ENCODE data around the gene PLAAT4.
"Not testable (repeated sequence)": the region's sequence is repeated elsewhere in the genome, so short reads cannot be mapped to it uniquely, and the experiment has no call there.

PLAAT4 gene

DNA sequence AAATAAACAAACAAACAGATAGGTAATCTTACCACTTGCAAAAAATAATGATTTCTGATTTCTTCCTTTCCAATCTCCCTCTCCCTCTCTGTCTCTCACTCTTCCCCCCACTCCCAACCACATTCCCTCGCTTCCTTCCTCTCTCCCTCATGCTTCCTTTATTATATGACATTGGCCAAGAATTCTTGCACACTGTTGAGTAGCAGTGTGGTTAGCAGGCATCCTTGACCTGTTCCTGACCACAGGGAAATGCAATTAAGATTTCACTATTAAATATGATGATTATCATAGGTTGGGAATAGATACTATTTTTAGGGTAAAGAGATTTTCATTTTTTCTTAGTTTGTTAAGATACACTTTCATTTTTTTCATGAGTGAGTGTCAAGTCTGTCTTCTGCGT lies 14.7 kb upstream of the PLAAT4 start:
- H3K9me3 Mint-ChIP-seq: peaks cover 40% of the 10 kb centered on the region
- no peak for DNase-seq
- no peak overlapping the region for H3K4me3 Mint-ChIP-seq
- H3K27ac Mint-ChIP-seq: no peak overlapping the region
- TF ChIP-seq, protein P1, sequence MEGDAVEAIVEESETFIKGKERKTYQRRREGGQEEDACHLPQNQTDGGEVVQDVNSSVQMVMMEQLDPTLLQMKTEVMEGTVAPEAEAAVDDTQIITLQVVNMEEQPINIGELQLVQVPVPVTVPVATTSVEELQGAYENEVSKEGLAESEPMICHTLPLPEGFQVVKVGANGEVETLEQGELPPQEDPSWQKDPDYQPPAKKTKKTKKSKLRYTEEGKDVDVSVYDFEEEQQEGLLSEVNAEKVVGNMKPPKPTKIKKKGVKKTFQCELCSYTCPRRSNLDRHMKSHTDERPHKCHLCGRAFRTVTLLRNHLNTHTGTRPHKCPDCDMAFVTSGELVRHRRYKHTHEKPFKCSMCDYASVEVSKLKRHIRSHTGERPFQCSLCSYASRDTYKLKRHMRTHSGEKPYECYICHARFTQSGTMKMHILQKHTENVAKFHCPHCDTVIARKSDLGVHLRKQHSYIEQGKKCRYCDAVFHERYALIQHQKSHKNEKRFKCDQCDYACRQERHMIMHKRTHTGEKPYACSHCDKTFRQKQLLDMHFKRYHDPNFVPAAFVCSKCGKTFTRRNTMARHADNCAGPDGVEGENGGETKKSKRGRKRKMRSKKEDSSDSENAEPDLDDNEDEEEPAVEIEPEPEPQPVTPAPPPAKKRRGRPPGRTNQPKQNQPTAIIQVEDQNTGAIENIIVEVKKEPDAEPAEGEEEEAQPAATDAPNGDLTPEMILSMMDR (IDR thresholded peaks at IDR 0.05): no peak
- no peaks in the 10 kb centered on the region for H3K36me3 Mint-ChIP-seq (ENCODE audit: low read depth)
- H3K4me1 Mint-ChIP-seq: no peaks in the 10 kb centered on the region
- peaks cover 9% of the 10 kb centered on the region for H3K27me3 Mint-ChIP-seq (ENCODE audit: low read depth, poor library complexity)

DNA sequence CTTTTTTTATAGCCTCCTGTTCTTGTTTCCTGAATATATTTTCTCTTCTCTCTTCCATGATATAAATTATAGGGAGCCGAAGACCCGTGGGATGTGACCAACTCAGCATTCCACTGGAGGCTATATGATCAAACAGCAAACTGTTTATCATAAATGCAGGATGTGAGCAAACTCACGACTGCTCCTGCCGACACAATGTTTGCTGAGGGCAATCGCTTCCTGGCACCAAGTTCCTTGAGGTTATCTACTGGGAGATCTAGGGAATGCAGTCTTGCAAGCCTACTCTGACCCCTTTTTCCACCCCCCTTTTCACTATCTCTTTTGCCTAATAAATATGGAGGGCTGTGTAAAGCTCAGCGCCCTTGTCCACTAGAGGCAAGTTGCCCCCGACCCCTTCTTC lies 13.5 kb upstream of the PLAAT4 start:
- Mint-ChIP-seq H3K4me1 (no peaks in the 10 kb centered on the region), H3K4me3 (no peak overlapping the region), H3K9me3 (peaks cover 38% of the 10 kb centered on the region), H3K27ac (no peak overlapping the region), H3K36me3 (ENCODE audit: low read depth) (no peaks in the 10 kb centered on the region), H3K27me3 (ENCODE audit: low read depth, poor library complexity) (peaks cover 21% of the 10 kb centered on the region)
- TF ChIP-seq, protein P1 (IDR thresholded peaks at IDR 0.05): no peak
- DNase-seq: no peak

DNA sequence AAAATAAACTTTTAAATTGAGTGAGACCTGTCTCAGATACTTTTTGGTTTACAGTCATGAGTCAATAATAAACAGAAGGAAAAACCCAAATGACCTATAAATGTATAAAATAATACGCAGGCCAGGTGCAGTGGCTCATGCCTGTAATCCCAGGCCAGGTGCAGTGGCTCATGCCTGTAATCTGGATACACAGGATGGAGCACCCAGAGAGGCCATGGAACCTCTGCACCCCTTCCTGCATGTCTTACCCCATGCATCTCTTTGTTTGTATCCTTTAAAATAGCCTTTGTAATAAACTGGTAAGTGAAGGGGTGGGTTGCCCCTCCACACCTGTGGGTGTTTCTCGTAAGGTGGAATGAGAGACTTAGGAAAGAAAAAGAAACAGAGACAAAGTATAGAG lies 8.9 kb upstream of the PLAAT4 start:
- H3K36me3 Mint-ChIP-seq (ENCODE audit: low read depth): no peaks in the 10 kb centered on the region
- H3K9me3 Mint-ChIP-seq: peaks cover 19% of the 10 kb centered on the region
- H3K27me3 Mint-ChIP-seq (ENCODE audit: low read depth, poor library complexity): peaks cover 43% of the 10 kb centered on the region
- no peak overlapping the region for H3K27ac Mint-ChIP-seq
- no peak for DNase-seq
- TF ChIP-seq, protein P1 (IDR thresholded peaks at IDR 0.05): no peak
- no peak overlapping the region for H3K4me3 Mint-ChIP-seq
- H3K4me1 Mint-ChIP-seq: peaks cover 6% of the 10 kb centered on the region

DNA sequence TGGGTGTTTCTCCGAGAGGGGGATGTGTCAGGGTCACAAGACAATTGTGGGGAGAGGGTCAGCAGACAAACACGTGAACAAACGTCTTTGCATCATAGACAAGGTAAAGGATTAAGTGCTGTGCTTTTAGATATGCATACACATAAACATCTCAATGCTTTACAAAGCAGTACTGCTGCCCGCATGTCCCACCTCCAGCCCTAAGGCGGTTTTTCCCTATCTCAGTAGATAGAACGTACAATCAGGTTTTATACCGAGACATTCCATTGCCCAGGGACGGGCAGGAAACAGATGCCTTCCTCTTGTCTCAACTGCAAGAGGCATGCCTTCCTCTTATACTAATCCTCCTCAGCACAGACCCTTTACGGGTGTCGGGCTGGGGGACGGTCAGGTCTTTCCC lies 8.5 kb upstream of the PLAAT4 start:
- H3K36me3 Mint-ChIP-seq (ENCODE audit: low read depth); H3K4me3 Mint-ChIP-seq; H3K4me1 Mint-ChIP-seq; DNase-seq; H3K27ac Mint-ChIP-seq: not testable (repeated sequence)
- peaks cover 17% of the 10 kb centered on the region for H3K9me3 Mint-ChIP-seq
- peaks cover 43% of the 10 kb centered on the region for H3K27me3 Mint-ChIP-seq (ENCODE audit: low read depth, poor library complexity)

DNA sequence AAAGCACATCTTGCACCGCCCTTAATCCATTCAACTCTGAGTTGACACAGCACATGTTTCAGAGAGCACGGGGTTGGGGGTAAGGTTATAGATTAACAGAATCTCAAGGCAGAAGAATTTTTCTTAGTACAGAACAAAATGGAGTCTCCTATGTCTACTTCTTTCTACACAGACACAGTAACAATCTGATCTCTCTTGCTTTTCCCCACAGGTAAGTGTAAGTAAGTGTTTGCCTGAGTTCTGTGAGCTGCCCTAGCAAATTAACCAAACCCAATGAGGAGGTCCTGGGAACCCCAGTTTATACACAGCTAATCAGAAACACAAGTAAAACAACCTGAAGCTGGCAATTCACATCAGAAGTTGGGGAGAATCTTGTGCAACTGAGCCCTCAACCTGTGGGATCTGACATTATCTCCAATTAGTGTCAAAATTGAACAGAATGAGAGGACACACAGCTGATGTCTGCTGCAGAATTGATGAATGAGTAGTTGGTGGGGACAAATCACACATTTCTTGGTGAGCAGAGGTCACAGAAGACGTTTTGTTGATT lies 7.8 kb upstream of the PLAAT4 start:
- H3K9me3 Mint-ChIP-seq: peaks cover 10% of the 10 kb centered on the region
- H3K4me3 Mint-ChIP-seq; H3K4me1 Mint-ChIP-seq; H3K36me3 Mint-ChIP-seq (ENCODE audit: low read depth); DNase-seq; H3K27ac Mint-ChIP-seq: not testable (repeated sequence)
- peaks cover 38% of the 10 kb centered on the region for H3K27me3 Mint-ChIP-seq (ENCODE audit: low read depth, poor library complexity)

DNA sequence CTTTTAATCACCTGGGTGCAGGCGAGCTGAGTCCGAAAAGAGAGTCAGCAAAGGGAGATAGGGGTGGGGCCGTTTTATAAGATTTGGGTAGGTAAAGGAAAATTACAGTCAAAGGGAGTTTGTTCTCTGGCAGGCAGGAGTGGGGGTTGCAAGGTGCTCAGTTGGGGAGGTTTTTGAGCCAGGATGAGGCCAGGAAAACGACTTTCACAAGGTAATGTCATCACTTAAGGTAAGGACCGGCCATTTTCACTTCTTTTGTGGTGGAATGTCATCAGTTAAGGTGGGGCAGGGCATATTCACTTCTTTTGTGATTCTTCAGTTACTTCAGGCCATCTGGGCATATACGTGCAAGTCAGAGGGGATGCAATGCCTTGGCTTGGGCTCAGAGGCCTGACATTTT lies 7.2 kb upstream of the PLAAT4 start:
- not testable (repeated sequence) for H3K4me3 Mint-ChIP-seq; H3K9me3 Mint-ChIP-seq; H3K27ac Mint-ChIP-seq; H3K36me3 Mint-ChIP-seq (ENCODE audit: low read depth); DNase-seq; H3K4me1 Mint-ChIP-seq
- peaks cover 34% of the 10 kb centered on the region for H3K27me3 Mint-ChIP-seq (ENCODE audit: low read depth, poor library complexity)

DNA sequence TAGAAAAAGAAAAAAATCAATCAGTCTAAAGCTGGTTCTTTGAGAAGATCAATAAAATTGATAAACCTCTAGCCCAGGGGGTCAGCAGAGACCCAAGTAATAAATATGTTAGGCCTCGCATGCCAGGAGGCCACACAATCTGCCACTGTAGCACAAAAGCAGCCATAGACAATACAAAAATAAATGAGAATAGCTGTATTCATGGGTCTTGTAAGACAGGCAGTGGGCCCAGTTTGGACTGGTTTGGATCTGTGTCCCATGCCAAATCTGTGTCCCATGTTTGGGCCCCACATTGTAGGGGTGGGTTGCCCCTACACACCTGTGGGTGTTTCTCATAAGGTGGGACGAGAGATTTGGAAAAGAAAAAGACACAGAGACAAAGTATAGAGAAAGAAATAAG lies 6.6 kb upstream of the PLAAT4 start:
- TF ChIP-seq, protein P1 (IDR thresholded peaks at IDR 0.05): no peak
- peaks cover 2% of the 10 kb centered on the region for H3K9me3 Mint-ChIP-seq
- H3K27ac Mint-ChIP-seq: no peak overlapping the region
- peaks cover 34% of the 10 kb centered on the region for H3K27me3 Mint-ChIP-seq (ENCODE audit: low read depth, poor library complexity)
- DNase-seq: no peak
- H3K4me3 Mint-ChIP-seq: no peak overlapping the region
- peaks cover 6% of the 10 kb centered on the region for H3K4me1 Mint-ChIP-seq
- H3K36me3 Mint-ChIP-seq (ENCODE audit: low read depth): no peaks in the 10 kb centered on the region

DNA sequence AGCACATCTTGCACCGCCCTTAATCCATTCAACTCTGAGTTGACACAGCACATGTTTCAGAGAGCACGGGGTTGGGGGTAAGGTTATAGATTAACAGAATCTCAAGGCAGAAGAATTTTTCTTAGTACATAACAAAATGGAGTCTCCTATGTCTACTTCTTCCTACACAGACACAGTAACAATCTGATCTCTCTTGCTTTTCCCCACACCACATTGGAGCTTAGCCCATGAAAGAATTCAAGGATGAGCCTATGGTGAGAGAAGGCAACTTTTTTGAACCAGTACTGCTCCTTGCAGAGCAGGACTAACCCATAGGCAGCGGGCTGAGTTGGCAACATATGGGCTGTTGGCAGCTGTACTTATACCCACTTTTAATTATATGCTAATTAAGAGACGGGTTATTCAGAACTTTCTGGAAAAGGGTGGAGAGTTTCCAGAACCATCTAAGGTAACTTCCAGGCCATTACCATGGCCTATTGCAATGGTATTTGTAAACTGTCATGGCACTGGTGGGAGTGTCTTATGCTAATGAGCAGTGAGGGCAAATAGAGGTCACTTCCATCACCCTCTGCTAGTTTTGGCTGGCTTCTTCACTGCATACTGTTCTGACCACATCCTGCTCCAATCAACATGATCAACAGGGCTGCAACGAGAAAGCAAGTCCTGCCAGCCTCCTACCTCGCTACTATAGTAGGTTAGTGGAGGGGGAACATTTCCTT lies 5.4 kb upstream of the PLAAT4 start:
- not testable (repeated sequence) for H3K4me1 Mint-ChIP-seq; H3K36me3 Mint-ChIP-seq (ENCODE audit: low read depth); H3K4me3 Mint-ChIP-seq; DNase-seq; H3K27ac Mint-ChIP-seq; H3K9me3 Mint-ChIP-seq
- peaks cover 34% of the 10 kb centered on the region for H3K27me3 Mint-ChIP-seq (ENCODE audit: low read depth, poor library complexity)

Data from nephron progenitor cell (in vitro differentiated cells).